ENCODE measurements around the gene TEX14. TPM values are rescaled to one million over a fixed set of nuclear protein-coding genes. Genes with fewer than 3 reads are reported as not detected.

The TEX14 gene
- total RNA-seq, 6 donors from 2014 or later, result 0.10 to 1.4 (median 0.63) TPM

DNA sequence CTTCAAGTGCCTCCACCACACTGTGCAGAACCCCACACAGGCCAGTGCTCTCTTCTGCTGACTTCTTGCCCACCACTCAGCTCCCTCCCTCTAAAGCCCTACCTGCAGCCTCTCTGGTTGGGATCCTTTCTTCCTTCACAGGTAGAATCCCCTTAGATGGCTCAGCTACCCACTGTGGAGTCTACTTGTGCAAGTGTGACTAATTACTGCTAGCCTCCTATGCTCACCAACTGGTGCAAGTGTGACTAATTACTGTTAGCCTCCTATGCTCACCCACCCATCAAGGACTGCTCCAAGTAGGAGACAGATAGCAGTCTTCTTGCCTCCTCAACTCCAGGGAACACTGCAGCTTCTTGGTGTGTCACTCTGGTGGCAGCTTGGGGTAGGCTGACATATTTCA is 43.6 kb downstream of the TEX14 start:
- H3K4me1 ChIP-seq, result no peaks in the 10 kb centered on the region
- H3K27me3 ChIP-seq, result no peaks in the 10 kb centered on the region
- H3K9me3 ChIP-seq, result no peaks in the 10 kb centered on the region
- H3K4me3 ChIP-seq, result no peak overlapping the region
- DNase-seq (no peak), ATAC-seq (ENCODE audit: low FRiP score in 2 of 2) (no peak)
- no peak overlapping the region for H3K27ac ChIP-seq
- TF ChIP-seq POLR2A (IDR thresholded peaks at IDR 0.05) (no peak), POLR2AphosphoS5 (IDR thresholded peaks at IDR 0.05) (no peak)
- no peaks in the 10 kb centered on the region for H3K36me3 ChIP-seq

DNA sequence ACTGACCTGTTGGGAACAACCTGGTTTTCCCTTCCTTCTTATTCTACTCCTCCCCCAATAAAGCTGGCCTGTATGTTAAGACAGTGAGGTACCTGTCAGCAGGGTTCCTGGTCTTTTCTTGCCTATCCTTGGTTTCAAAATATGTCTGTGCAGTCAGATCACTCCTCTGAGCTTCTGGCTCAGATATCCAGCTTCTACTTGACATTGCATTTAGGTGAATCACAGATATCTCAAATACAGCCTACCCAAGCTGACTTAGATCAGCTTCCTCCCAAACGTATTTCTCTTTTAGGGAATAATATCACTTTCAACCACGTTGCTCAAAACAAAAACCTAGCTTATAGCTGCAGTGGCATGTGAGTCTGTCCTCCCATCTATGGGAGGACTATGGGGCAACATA is 48.7 kb downstream of the TEX14 start:
- Histone ChIP-seq H3K4me1 (no peaks in the 10 kb centered on the region), H3K9me3 (no peaks in the 10 kb centered on the region), H3K4me3 (no peak overlapping the region), H3K36me3 (no peaks in the 10 kb centered on the region), H3K27ac (no peak overlapping the region), H3K27me3 (no peaks in the 10 kb centered on the region)
- ATAC-seq (ENCODE audit: low FRiP score in 2 of 2) (no peak), DNase-seq (no peak)
- WGBS, 2 donors, result 55 to 69% methylated on average over 2 of the region's 2 CpGs
- TF ChIP-seq POLR2A (IDR thresholded peaks at IDR 0.05) (no peak), EP300 (IDR thresholded peaks at IDR 0.05) (no peak), POLR2AphosphoS5 (IDR thresholded peaks at IDR 0.05) (no peak)
- TF ChIP-seq, protein P1, sequence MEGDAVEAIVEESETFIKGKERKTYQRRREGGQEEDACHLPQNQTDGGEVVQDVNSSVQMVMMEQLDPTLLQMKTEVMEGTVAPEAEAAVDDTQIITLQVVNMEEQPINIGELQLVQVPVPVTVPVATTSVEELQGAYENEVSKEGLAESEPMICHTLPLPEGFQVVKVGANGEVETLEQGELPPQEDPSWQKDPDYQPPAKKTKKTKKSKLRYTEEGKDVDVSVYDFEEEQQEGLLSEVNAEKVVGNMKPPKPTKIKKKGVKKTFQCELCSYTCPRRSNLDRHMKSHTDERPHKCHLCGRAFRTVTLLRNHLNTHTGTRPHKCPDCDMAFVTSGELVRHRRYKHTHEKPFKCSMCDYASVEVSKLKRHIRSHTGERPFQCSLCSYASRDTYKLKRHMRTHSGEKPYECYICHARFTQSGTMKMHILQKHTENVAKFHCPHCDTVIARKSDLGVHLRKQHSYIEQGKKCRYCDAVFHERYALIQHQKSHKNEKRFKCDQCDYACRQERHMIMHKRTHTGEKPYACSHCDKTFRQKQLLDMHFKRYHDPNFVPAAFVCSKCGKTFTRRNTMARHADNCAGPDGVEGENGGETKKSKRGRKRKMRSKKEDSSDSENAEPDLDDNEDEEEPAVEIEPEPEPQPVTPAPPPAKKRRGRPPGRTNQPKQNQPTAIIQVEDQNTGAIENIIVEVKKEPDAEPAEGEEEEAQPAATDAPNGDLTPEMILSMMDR (IDR thresholded peaks at IDR 0.05), result no peak

DNA sequence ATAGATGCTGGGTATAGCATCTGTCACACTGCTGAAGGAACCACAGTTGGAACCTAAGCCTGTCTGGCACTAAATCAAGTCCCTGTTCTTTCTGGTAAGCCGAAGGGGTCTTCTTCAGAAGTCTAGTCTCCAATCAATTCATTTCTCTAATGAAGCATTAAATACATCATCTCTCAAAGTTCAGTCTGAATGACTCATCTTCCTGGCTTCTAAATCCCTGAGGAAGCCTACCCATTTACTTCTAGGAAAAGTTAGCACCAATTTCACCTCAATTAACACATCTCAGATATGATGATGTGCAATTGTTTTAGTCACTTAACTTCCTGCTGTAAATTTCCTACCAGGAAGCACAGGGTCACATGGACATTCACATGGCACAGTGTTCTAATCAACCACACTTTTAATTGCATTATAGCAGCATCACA is 49.9 kb downstream of the TEX14 start:
- Histone ChIP-seq H3K4me3 (no peak overlapping the region), H3K36me3 (no peaks in the 10 kb centered on the region), H3K4me1 (no peaks in the 10 kb centered on the region), H3K27ac (no peak overlapping the region), H3K27me3 (no peaks in the 10 kb centered on the region), H3K9me3 (no peaks in the 10 kb centered on the region)
- DNase-seq (no peak), ATAC-seq (ENCODE audit: low FRiP score in 2 of 2) (no peak)
- TF ChIP-seq POLR2A (IDR thresholded peaks at IDR 0.05) (no peak), EP300 (IDR thresholded peaks at IDR 0.05) (no peak), POLR2AphosphoS5 (IDR thresholded peaks at IDR 0.05) (no peak)
- TF ChIP-seq, protein P1 (IDR thresholded peaks at IDR 0.05), result no peak
- WGBS, 2 donors, result 62 to 85% methylated on average over 1 of the region's 1 CpG

DNA sequence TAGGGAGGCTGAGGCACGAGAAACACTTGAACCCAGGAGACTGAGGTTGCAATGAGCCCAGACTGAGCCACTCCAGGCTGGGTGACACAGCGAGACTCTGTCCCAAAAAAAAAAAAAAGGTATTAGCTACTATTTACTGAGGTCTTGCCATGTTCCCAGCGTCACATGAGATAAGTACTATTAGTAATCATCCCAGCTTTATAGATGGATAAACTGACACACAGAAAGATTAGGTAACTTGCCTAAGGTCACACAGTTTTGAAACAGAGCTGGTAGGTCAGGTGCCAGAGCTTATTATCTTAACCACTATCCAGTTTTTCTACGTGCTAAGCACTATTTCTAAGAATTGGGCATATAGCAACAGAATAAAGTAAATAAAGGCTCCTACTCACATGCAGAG is 51.6 kb downstream of the TEX14 start:
- DNase-seq (no peak), ATAC-seq (ENCODE audit: low FRiP score in 2 of 2) (no peak)
- Histone ChIP-seq H3K36me3 (no peaks in the 10 kb centered on the region), H3K27ac (no peak overlapping the region), H3K9me3 (no peaks in the 10 kb centered on the region), H3K4me3 (no peak overlapping the region), H3K4me1 (no peaks in the 10 kb centered on the region), H3K27me3 (no peaks in the 10 kb centered on the region)
- 64 to 72% methylated on average over 4 of the region's 4 CpGs for WGBS, 2 donors
- no peak for TF ChIP-seq POLR2AphosphoS5 (IDR thresholded peaks at IDR 0.05)
- no peak for TF ChIP-seq POLR2A (IDR thresholded peaks at IDR 0.05)
- TF ChIP-seq, protein P1 (IDR thresholded peaks at IDR 0.05), result no peak
- no peak for TF ChIP-seq EP300 (IDR thresholded peaks at IDR 0.05)

DNA sequence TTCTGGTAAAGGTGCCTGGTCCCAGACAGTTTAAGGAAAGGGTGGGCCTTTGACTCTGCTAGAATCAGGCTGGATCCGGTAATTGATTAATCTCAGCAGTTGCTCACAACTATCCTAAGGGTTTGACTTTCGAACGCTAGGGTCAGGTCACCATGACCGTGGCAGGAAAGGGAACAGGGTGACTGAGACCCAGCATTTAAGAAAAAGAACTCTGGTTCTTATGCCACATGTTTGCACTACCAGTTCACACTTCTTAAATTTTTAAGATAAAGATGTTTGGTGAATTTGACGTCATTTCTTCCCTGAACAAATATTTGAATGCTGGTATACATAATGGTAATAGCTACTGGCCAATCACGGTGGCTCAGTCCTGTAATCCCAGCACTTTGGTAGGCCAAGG is 52.2 kb downstream of the TEX14 start:
- no peak overlapping the region for H3K27ac ChIP-seq
- H3K9me3 ChIP-seq, result no peaks in the 10 kb centered on the region
- H3K36me3 ChIP-seq, result no peaks in the 10 kb centered on the region
- H3K4me3 ChIP-seq, result no peak overlapping the region
- WGBS, 2 donors, result 84 to 86% methylated on average over 6 of the region's 6 CpGs
- H3K4me1 ChIP-seq, result no peaks in the 10 kb centered on the region
- TF ChIP-seq POLR2AphosphoS5 (IDR thresholded peaks at IDR 0.05) (no peak), POLR2A (IDR thresholded peaks at IDR 0.05) (no peak)
- TF ChIP-seq, protein P1 (IDR thresholded peaks at IDR 0.05), result no peak
- H3K27me3 ChIP-seq, result no peaks in the 10 kb centered on the region
- no peak for DNase-seq
- ATAC-seq (ENCODE audit: low FRiP score in 2 of 2), result no peak
